Thyroid gland (tissue), 4 donors: Measurements from ENCODE around the gene SUPT3H. TPM values are rescaled to one million over a fixed set of nuclear protein-coding genes. Genes with fewer than 3 reads are reported as not detected.
"Not testable (repeated sequence)": the region's sequence is repeated elsewhere in the genome, so short reads cannot be mapped to it uniquely, and the experiment has no call there.

Source experiments
- DNase-seq, 2 donors: peaks; one replicate each; pipeline ENCODE4 v3.0.0-alpha.2; 2019
- H3K27ac ChIP-seq, 3 donors: fragments of 200-600 bp; sonication (generic); 1 replicate in 2 of 3; 2 replicates in 1 of 3; pipeline ENCODE4 v1.5.1; 2016 to 2019; ENCODE audit warnings: mild to moderate bottlenecking in 1 of 3, moderate library complexity in 1 of 3
- H3K27me3 ChIP-seq: fragments of 200-600 bp; sonication (generic); one replicate; pipeline ENCODE4 v1.5.1; 2019
- H3K36me3 ChIP-seq, 2 donors: fragments of 200-600 bp; sonication (generic); one replicate each; pipeline ENCODE4 v1.5.1; 2016 to 2019
- H3K4me1 ChIP-seq, 2 donors: fragments of 200-600 bp; sonication (generic); one replicate each; pipeline ENCODE4 v1.5.1; 2017 to 2019
- H3K4me3 ChIP-seq, 3 donors: fragments of 200-600 bp; sonication (generic); replicated peaks in 1 of 3; 1 replicate in 2 of 3; 2 replicates in 1 of 3; pipeline ENCODE4 v1.5.1; 2016; ENCODE audit warnings: mild to moderate bottlenecking in 1 of 3
- H3K9me3 ChIP-seq: fragments of 200-600 bp; sonication (generic); one replicate; pipeline ENCODE4 v1.5.1; 2017
- CTCF ChIP-seq, 6 experiments: fragments of 200-600 bp in 3 of 6; fragments of 450-650 bp in 3 of 6; sonication (generic) in 3 of 6; IDR thresholded peaks; one replicate each; pipeline ENCODE4 v1.5.1; 2016 to 2019; ENCODE audit warnings: antibody characterized with exemption in 6 of 6, mild to moderate bottlenecking in 2 of 6, inconsistent platforms in 1 of 6, moderate library complexity in 1 of 6
- POLR2A ChIP-seq, 2 donors: fragments of 450-650 bp; IDR thresholded peaks; one replicate each; pipeline ENCODE4 v1.6.1; 2017; ENCODE audit warnings: antibody characterized with exemption in 2 of 2, mild to moderate bottlenecking in 2 of 2, moderate library complexity in 1 of 2
- WGBS, 2 donors: methylation state at CpG; one replicate each; pipeline ENCODE4 v1.1.5; 2017; 5-methylcytosine and 5-hydroxymethylcytosine counted together
- intact Hi-C: fragments of 100-400 bp; cut with DNase I; formaldehyde crosslinking; loops from one replicate; pipeline ENCODE4 v1.15.1; 2023
- total RNA-seq, 4 donors: library from RNA; depleted of rRNA; stranded (reverse); fragments of >200 nt; gene quantifications; one replicate each; pipeline ENCODE4 v1.2.3, GENCODE V29; 2016

The SUPT3H gene
- total RNA-seq, 4 donors from 2014 or later = 9.8 to 21.6 (median 11.1) TPM

- intact Hi-C loops = no loop called here
- H3K9me3 ChIP-seq = no peaks in the 10 kb centered on the region
- no peak overlapping the region for H3K4me3 ChIP-seq
- no peak overlapping the region for H3K27ac ChIP-seq
- no peaks in the 10 kb centered on the region for H3K27me3 ChIP-seq
- no peak for DNase-seq
- WGBS, 2 donors = 82 to 87% methylated on average over 4 of the region's 4 CpGs
- H3K4me1 ChIP-seq = no peaks in the 10 kb centered on the region
- TF ChIP-seq CTCF (IDR thresholded peaks at IDR 0.05) = no peak
- no peak for TF ChIP-seq POLR2A (IDR thresholded peaks at IDR 0.05)
- H3K36me3 ChIP-seq = no peaks in the 10 kb centered on the region
These were observed 481.0 kb downstream of the SUPT3H start for GRCh38 chr6:44896701-44897100.

GRCh38 chr6:44892579-44892978, 485.2 kb downstream of the SUPT3H start:
- no peaks in the 10 kb centered on the region for H3K27me3 ChIP-seq

GRCh38 chr6:44879071-44879470, 498.7 kb downstream of the SUPT3H start:
- H3K4me3 ChIP-seq, intact Hi-C loops, H3K27me3 ChIP-seq, DNase-seq, H3K9me3 ChIP-seq, H3K36me3 ChIP-seq, H3K27ac ChIP-seq, H3K4me1 ChIP-seq: not testable (repeated sequence)
- WGBS, 2 donors = 78 to 81% methylated on average over 2 to 3 of the region's 3 CpGs

More at GRCh38 chr6:44892579-44892978, 485.2 kb downstream of the SUPT3H start:
- Histone ChIP-seq H3K36me3 (no peaks in the 10 kb centered on the region), H3K9me3 (no peaks in the 10 kb centered on the region), H3K27ac (no peak overlapping the region), H3K4me1 (no peaks in the 10 kb centered on the region), H3K4me3 (no peak overlapping the region)
- TF ChIP-seq POLR2A (IDR thresholded peaks at IDR 0.05) (no peak), CTCF (IDR thresholded peaks at IDR 0.05) (no peak)
- DNase-seq = no peak
- intact Hi-C loops = no loop called here

- H3K4me1 ChIP-seq, H3K36me3 ChIP-seq, intact Hi-C loops, H3K27ac ChIP-seq, DNase-seq, H3K27me3 ChIP-seq, H3K4me3 ChIP-seq, H3K9me3 ChIP-seq: not testable (repeated sequence)
These were observed 501.1 kb downstream of the SUPT3H start for GRCh38 chr6:44876638-44877037.

GRCh38 chr6:44869321-44869897, 508.3 kb downstream of the SUPT3H start:
- Histone ChIP-seq H3K27ac (no peak overlapping the region), H3K9me3 (no peaks in the 10 kb centered on the region), H3K4me3 (no peak overlapping the region), H3K27me3 (no peaks in the 10 kb centered on the region), H3K36me3 (no peaks in the 10 kb centered on the region), H3K4me1 (no peaks in the 10 kb centered on the region)
- no peak for DNase-seq
- no peak for TF ChIP-seq CTCF (IDR thresholded peaks at IDR 0.05)
- no peak for TF ChIP-seq POLR2A (IDR thresholded peaks at IDR 0.05)
- intact Hi-C loops = no loop called here
- 88 to 89% methylated on average over 5 of the region's 5 CpGs for WGBS, 2 donors

GRCh38 chr6:44868910-44869309, 508.8 kb downstream of the SUPT3H start:
- Histone ChIP-seq H3K4me1 (no peaks in the 10 kb centered on the region), H3K27ac (no peak overlapping the region), H3K27me3 (no peaks in the 10 kb centered on the region), H3K4me3 (no peak overlapping the region), H3K9me3 (no peaks in the 10 kb centered on the region), H3K36me3 (no peaks in the 10 kb centered on the region)
- TF ChIP-seq CTCF (IDR thresholded peaks at IDR 0.05) = no peak
- no peak for TF ChIP-seq POLR2A (IDR thresholded peaks at IDR 0.05)
- no peak for DNase-seq
- intact Hi-C loops = no loop called here
